Renal cortical epithelial cell (primary cell): ENCODE measurements around the gene ECSIT. TPM values are rescaled to one million over a fixed set of nuclear protein-coding genes. Genes with fewer than 3 reads are reported as not detected.
A peak's percentile ranks its signal among the peaks of the same experiment; 100 is the strongest.
"Not testable (repeated sequence)": the region's sequence is repeated elsewhere in the genome, so short reads cannot be mapped to it uniquely, and the experiment has no call there.

ENCODE experiments used
- DNase-seq: peaks from one replicate; pipeline ENCODE4 v3.0.0-alpha.2; 2011; ENCODE audit warnings: low read depth
- total RNA-seq: library from RNA; depleted of rRNA; stranded (reverse); fragments of >200 nt; gene quantifications from 2 replicates; pipeline ENCODE4 v1.2.3, GENCODE V29; 2014

ECSIT gene
- total RNA-seq, 1 donor from 2014 or later, result 18.4 TPM

DNA sequence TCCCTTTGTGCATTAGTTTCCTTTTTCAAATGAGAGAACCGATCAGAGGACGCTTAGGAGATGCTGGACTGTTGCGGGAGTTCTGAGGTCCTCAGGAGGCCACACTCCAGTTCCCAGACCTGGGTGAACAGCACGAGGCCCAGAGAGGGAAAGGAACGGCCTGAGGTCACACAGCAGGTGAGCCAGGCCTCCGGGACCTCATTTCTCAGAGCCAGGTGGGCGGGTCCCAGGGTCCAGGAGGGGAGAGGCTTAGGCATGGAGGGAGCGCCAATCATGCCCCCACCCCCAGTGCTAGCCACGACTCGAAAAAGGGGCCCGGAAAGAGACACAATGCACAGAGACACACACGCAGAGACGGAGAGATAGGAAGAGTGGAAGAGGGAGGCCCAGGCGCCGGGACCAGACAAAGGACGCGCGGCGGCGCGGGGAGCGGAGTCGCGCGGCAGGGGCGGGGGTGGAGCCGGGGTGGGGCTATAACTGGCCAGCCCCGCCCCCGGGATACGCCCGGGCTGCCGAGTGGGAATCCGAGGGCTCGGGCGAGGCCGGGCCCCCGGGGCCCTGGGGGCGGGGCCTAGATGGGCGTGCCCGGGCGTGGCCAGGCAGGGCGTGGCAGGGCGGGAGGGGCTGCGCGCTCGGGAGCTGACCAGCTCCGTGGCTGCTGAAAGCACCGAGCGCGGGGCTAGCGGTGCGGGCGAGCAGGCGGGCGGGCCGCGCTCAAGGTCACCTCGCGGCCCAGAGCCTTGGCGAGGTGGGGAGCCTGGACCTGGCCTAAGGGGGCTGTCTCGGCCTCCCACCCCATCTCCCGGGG is 49.6 kb downstream of the ECSIT start:
- DNase-seq, result no peak

GRCh38 chr19:11478167-11479089 is 50.5 kb downstream of the ECSIT start:
- DNase-seq, result no peak

- peak; percentile 25 for DNase-seq
Observed at GRCh38 chr19:11475861-11476260, 53.1 kb downstream of the ECSIT start.

DNA sequence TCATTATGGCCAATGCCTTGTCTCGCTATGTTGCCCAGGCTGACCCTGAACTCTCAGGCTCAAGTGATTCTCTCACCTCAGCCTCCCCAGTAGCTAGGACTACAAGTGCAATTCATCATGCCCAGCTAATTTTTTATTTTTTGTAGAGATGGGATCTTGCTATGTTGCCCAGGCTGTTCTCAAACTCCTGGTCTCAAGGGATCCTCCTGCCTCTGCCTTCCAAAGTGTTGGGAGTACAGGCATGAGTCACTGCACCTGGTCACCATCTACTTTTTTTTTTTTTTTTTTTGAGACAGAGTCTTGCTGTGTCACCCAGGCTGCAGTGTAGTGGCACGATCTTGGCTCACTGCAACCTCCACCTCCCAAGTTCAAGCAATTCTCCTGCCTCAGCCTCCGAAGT is 53.6 kb downstream of the ECSIT start:
- DNase-seq, result not testable (repeated sequence)

- DNase-seq, result no peak
Observed at GRCh38 chr19:11473725-11474124, 55.2 kb downstream of the ECSIT start.

DNA sequence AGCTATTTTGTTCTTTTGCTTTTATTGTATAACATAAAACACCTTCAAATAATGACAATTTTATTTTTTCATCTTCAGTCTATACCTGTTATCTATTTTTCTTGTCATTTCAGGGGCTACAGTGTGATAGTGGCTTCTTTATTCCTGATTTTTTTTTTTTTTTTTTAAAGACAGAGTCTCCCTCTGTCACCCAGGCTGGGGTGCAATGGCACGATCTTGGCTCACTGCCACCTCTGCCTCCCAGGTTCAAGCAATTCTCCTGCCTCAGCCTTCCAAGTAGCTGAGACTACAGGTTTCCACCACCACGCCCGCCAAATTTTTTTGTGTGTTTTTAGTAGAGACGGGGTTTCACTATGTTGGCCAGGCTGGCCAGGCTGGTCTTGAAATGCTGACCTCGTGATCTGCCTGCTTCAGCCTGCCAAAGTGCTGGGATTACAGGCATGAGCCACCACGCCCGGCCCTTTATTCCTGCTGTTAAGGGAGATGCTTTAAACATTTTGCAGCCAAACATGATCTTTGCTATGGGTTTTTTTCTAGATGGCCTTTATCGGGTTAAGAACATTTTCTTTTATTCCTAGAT is 60.6 kb downstream of the ECSIT start:
- DNase-seq, result not testable (repeated sequence)

- no peak for DNase-seq
Observed at GRCh38 chr19:11465600-11465999, 63.3 kb downstream of the ECSIT start.

GRCh38 chr19:11464333-11465265 is 64.3 kb downstream of the ECSIT start:
- no peak for DNase-seq

DNA sequence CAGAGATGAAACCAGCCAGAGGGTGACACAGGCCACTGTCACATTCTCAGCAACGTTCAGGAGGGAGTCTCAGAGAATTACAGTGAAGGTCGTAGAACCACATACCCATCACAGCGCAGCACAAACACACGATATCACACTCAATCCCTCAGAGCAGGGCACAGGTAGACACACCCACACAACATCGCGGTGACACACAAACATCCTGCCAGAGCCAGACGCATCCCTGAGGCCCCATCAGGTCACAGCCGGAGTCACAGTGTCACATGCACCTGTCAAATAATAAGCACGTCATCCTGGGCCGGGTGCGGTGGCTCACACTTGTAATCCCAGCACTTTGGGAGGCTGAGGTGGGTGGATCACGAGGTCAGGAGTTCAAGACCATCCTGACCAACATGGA is 65.5 kb downstream of the ECSIT start:
- no peak for DNase-seq

- no peak for DNase-seq
Observed at GRCh38 chr19:11461453-11461852, 67.5 kb downstream of the ECSIT start.

DNA sequence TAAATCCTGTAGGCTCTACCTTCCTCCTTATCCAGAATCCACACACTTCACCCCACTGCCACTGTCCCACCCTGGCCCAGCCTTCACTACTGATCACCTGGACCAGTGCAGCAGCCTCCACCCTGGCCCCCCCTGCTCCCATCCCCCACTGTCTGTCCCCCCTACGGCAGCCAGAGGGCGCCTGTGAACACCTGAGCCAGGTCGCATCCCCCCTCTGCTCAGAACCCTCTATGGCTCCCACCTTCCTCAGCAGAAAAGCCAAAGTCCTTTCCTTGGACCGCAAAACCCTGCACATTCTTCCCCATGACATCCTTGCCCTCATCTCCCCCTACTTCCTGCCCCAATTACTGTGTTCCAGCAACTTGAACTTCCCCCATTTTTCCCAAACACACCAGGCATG is 68.7 kb downstream of the ECSIT start:
- DNase-seq, result no peak

DNA sequence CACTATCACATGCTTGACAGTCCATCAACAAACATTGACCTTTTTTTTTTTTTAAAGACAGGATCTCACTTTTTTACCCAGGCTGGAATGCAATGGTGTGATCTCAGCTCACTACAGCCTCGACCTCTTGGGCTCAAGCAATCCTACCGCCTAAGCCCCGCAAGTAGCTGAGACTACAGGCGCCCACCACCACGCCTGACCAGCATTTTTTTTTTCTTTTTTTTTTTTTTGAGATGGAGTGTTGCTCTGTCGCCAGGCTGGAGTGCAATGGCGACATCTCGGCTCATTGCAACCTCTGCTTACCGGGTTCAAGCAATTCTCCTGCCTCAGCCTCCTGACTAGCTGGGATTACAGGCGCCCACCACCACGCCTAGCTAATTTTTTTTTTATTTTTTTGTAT is 70.0 kb downstream of the ECSIT start:
- DNase-seq, result not testable (repeated sequence)

DNA sequence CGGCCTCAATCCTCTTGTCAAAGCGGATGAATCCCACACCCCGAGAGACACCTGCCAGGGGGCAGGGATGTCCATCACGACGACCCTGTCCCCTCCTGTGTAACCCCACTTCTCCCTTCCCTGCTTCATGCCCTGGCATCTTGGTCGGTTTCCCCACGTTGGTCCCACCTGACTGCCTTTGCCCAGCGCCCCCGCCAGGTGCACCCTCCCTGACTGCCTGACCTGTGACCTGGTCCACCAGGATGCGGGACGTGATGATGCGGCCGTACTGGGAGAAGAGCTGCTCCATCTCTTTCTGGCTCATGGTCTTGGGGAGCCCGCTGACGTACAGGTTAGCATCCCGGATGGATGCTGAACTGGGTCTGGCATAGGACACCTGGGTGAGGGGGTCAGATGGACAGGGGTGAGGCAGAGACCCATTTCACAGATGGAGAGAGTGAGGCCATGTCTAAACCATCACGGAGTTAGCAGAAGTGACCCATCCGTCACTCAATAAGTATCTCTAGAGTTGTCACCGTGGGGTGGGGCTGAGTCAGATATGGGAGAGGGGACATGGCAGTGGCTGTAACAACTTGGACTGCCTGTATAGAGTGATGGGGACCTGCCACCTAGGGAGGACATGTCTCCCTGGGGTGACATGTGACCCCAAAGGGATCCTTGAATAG is 70.6 kb downstream of the ECSIT start:
- no peak for DNase-seq

DNA sequence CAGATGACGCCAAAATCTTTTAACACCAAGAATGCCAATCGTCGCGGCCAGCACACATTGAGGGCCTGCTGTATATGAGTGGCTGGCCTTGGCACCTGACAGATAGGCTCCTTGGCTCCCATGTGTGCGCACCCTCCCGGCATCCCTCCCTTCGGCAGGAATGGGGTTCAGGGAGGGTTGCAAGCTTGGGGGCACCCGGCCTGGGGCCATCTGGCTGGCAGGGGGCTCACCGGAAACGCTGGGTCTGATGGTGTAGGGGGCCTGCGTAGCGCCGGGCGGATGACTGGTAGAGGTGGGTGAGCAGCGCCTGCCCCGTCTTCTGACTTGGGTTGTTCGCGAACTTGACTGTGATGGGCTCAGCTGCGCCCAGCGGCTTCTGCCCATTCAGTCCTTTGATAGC is 71.1 kb downstream of the ECSIT start:
- DNase-seq, result no peak

DNA sequence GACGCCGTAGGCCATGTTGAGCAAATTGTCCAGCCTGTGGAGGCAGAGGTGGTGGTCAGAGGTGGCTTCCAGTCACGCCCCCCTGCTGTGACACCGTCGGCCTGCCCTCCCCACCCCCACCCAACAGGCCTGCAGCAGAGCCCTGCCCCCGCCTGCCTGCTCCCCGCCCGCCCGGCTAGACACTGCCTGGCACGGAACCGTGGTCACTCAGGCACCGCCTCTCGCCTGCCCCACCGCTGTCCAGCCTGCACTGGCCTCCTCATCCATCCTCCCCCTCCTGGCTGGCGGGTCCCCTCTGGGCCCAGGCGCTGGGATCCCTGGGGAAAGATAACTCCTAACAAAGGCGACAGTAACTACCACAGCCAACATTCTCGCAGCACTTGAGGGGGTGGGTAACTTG is 71.8 kb downstream of the ECSIT start:
- no peak for DNase-seq

GRCh38 chr19:11456659-11457058 is 72.3 kb downstream of the ECSIT start:
- DNase-seq, result no peak

Other genes with a start within 250 kb of the ECSIT start
- not detected in 2 replicates for gene TSPAN16, start 233.0 kb downstream of the ECSIT start, total RNA-seq
- 23.4 and 49.7 TPM in 2 replicates for gene RAB3D, start 189.5 kb downstream of the ECSIT start, total RNA-seq
- gene TMEM205, start 182.9 kb downstream of the ECSIT start, total RNA-seq, result 203 and 241 TPM in 2 replicates
- 2.3 and 6.8 TPM in 2 replicates for gene CCDC159, start 182.6 kb downstream of the ECSIT start, total RNA-seq
- 3.3 and 14.5 TPM in 2 replicates for gene PLPPR2, start 173.7 kb downstream of the ECSIT start, total RNA-seq
- gene SWSAP1, start 154.5 kb downstream of the ECSIT start, total RNA-seq, result 0.70 and 1.0 TPM in 2 replicates
- gene EPOR, start 144.8 kb downstream of the ECSIT start, total RNA-seq, result 3.3 and 6.8 TPM in 2 replicates
- 1.9 and 11.2 TPM in 2 replicates for gene RGL3, start 109.8 kb downstream of the ECSIT start, total RNA-seq
- gene ODAD3, start 94.0 kb downstream of the ECSIT start, total RNA-seq, result 0.35 and 0.75 TPM in 2 replicates
- gene PRKCSH, start 93.5 kb downstream of the ECSIT start, total RNA-seq, result 85.8 and 192 TPM in 2 replicates
- not detected in 2 replicates for gene ELAVL3, start 48.1 kb downstream of the ECSIT start, total RNA-seq
- gene ZNF653, start 23.3 kb downstream of the ECSIT start, total RNA-seq, result 3.8 and 7.1 TPM in 2 replicates
- gene CNN1, start 9.7 kb upstream of the ECSIT start, total RNA-seq, result 2.7 and 10.9 TPM in 2 replicates
- gene ELOF1, start 30.1 kb upstream of the ECSIT start, total RNA-seq, result 27.6 TPM in 2 replicates
- 0.60 and 3.1 TPM in 2 replicates for gene ACP5, start 48.5 kb upstream of the ECSIT start, total RNA-seq
- 34.0 and 38.3 TPM in 2 replicates for gene ZNF627, start 68.3 kb upstream of the ECSIT start, total RNA-seq
- gene ZNF823, start 209.8 kb upstream of the ECSIT start, total RNA-seq, result 24.3 and 28.7 TPM in 2 replicates
- 9.6 and 16.3 TPM in 2 replicates for gene ZNF441, start 237.9 kb upstream of the ECSIT start, total RNA-seq